CD14-positive monocyte (primary cell): ENCODE results near the gene ERBB4. TPM values are rescaled to one million over a fixed set of nuclear protein-coding genes. Genes with fewer than 3 reads are reported as not detected.

ENCODE experiments used
- DNase-seq, 3 donors: peaks; one replicate each; pipeline ENCODE4 v3.0.0-alpha.2; 2011 to 2022
- H2AFZ ChIP-seq: 2 replicates; pipeline ENCODE4 v1.6.0; 2012; ENCODE audit warnings: mild to moderate bottlenecking, low read depth, low read length, inconsistent platforms; ENCODE audit not compliant: insufficient read depth, poor library complexity, severe bottlenecking
- H3K27ac ChIP-seq, 2 donors: 1 replicate in 1 of 2; 2 replicates in 1 of 2; pipeline ENCODE4 v1.5.1; 2012 to 2013; ENCODE audit warnings: low read length in 2 of 2, control low read depth in 1 of 2, inconsistent platforms in 1 of 2, low read depth in 1 of 2, mild to moderate bottlenecking in 1 of 2
- H3K27me3 ChIP-seq, 2 donors: one replicate each; pipeline versions ENCODE4 v1.6.0 to v1.6.1; 2011 to 2013; ENCODE audit warnings: low read length in 2 of 2; ENCODE audit not compliant: control insufficient read depth in 2 of 2, insufficient read depth in 2 of 2
- H3K36me3 ChIP-seq, 2 donors: replicated peaks in 1 of 2; 1 replicate in 1 of 2; 2 replicates in 1 of 2; pipeline versions ENCODE4 v1.5.1 to v1.6.1; 2012 to 2013; ENCODE audit warnings: low read length in 2 of 2, control low read depth in 1 of 2, inconsistent platforms in 1 of 2, mild to moderate bottlenecking in 1 of 2; ENCODE audit not compliant: insufficient read depth in 2 of 2, control insufficient read depth in 1 of 2
- H3K4me1 ChIP-seq, 2 donors: 1 replicate in 1 of 2; 2 replicates in 1 of 2; pipeline versions ENCODE4 v1.5.1 to v1.6.1; 2012 to 2013; ENCODE audit warnings: low read length in 2 of 2, control low read depth in 1 of 2, inconsistent platforms in 1 of 2, mild to moderate bottlenecking in 1 of 2, moderate library complexity in 1 of 2; ENCODE audit not compliant: insufficient read depth in 2 of 2, control insufficient read depth in 1 of 2
- H3K4me2 ChIP-seq: replicated peaks from 2 replicates; pipeline ENCODE3; 2012; ENCODE audit warnings: low read length, moderate library complexity, mild to moderate bottlenecking; ENCODE audit not compliant: poor library complexity, severe bottlenecking; ENCODE audit errors: extremely low read depth
- H3K4me3 ChIP-seq, 3 experiments: fragments of 200-600 bp in 1 of 3; sonication (generic) in 1 of 3; replicated peaks in 1 of 3; 1 replicate in 2 of 3; 2 replicates in 1 of 3; pipeline ENCODE4 v1.5.1; 2011 to 2013; ENCODE audit warnings: low read length in 3 of 3, mild to moderate bottlenecking in 3 of 3, control low read depth in 2 of 3, low read depth in 2 of 3, inconsistent platforms in 1 of 3, moderate library complexity in 1 of 3
- H3K79me2 ChIP-seq: 2 replicates; pipeline ENCODE4 v1.6.0; 2012; ENCODE audit warnings: mild to moderate bottlenecking, control low read depth, inconsistent platforms, low read length, moderate library complexity; ENCODE audit not compliant: insufficient read depth
- H3K9ac ChIP-seq: 2 replicates; pipeline ENCODE4 v1.6.0; 2017; ENCODE audit warnings: low read length, mild to moderate bottlenecking; ENCODE audit not compliant: insufficient read depth, poor library complexity, severe bottlenecking
- H3K9me3 ChIP-seq, 2 donors: replicated peaks in 1 of 2; 1 replicate in 1 of 2; 2 replicates in 1 of 2; pipeline versions ENCODE4 v1.5.1 to v1.6.1; 2012 to 2013; ENCODE audit warnings: low read length in 2 of 2, control low read depth in 1 of 2; ENCODE audit not compliant: control insufficient read depth in 1 of 2, insufficient read depth in 1 of 2
- H4K20me1 ChIP-seq: 2 replicates; pipeline ENCODE4 v1.6.0; 2012; ENCODE audit warnings: mild to moderate bottlenecking, low read length, control low read depth, moderate library complexity; ENCODE audit not compliant: insufficient read depth
- H3K27ac Mint-ChIP-seq, 7 donors: one replicate each; pipeline ENCODE4 v1.8.0; 2020; ENCODE audit warnings: mild to moderate bottlenecking in 7 of 7, mixed read lengths in 7 of 7, moderate library complexity in 6 of 7, inconsistent platforms in 2 of 7
- H3K27me3 Mint-ChIP-seq, 3 donors: one replicate each; pipeline ENCODE4 v1.8.0; 2021 to 2022; ENCODE audit warnings: low read depth in 3 of 3, mild to moderate bottlenecking in 3 of 3, mixed read lengths in 3 of 3, moderate library complexity in 3 of 3, inconsistent platforms in 1 of 3
- H3K36me3 Mint-ChIP-seq, 2 donors: one replicate each; pipeline ENCODE4 v1.8.0; 2020; ENCODE audit warnings: mixed read lengths in 2 of 2, inconsistent platforms in 1 of 2, mild to moderate bottlenecking in 1 of 2
- H3K4me1 Mint-ChIP-seq: one replicate; pipeline ENCODE4 v1.8.0; 2020; ENCODE audit warnings: mild to moderate bottlenecking, mixed read lengths
- H3K4me3 Mint-ChIP-seq, 2 donors: one replicate each; pipeline ENCODE4 v1.8.0; 2020; ENCODE audit warnings: mild to moderate bottlenecking in 2 of 2, mixed read lengths in 2 of 2, moderate library complexity in 1 of 2
- H3K9me3 Mint-ChIP-seq, 7 donors: one replicate each; pipeline ENCODE4 v1.8.0; 2020 to 2022; ENCODE audit warnings: mixed read lengths in 7 of 7, mild to moderate bottlenecking in 6 of 7, moderate library complexity in 6 of 7, inconsistent platforms in 2 of 7
- WGBS: methylation state at CpG from one replicate; pipeline ENCODE4 v1.1.5; 2013; ENCODE audit warnings: missing lambda C conversion rate; ENCODE audit not compliant: insufficient coverage; 5-methylcytosine and 5-hydroxymethylcytosine counted together
- intact Hi-C, 2 donors: fragments of 100-400 bp; cut with micrococcal nuclease; formaldehyde crosslinking; loops; one replicate each; pipeline versions ENCODE4 v1.15.0 to v1.15.1; 2023
- polyA plus RNA-seq, 3 donors: library from polyadenylated mRNA; depleted of rRNA in 1 of 3; unstranded in 2 of 3; stranded (reverse) in 1 of 3; fragments of 300-500 nt in 2 of 3; fragments of >200 nt in 1 of 3; fragmentation: Illumina TruSeq in 2 of 3; gene quantifications; 1 replicate in 2 of 3; 2 replicates in 1 of 3; pipeline ENCODE4 v1.2.3, GENCODE V29; 2012 to 2021
- TF ChIP-seq, protein P1 (sequence below): fragments of 200-600 bp; IDR thresholded peaks from one replicate; pipeline ENCODE4 v1.8.0; 2022; ENCODE audit warnings: antibody characterized with exemption, mild to moderate bottlenecking

Gene ERBB4
- polyA plus RNA-seq, 3 donors: not detected

- H3K27ac Mint-ChIP-seq: no peak overlapping the region
- DNase-seq: no peak
- Histone ChIP-seq H3K4me2 (no peak overlapping the region), H3K36me3 (no peaks in the 10 kb centered on the region), H3K27ac (no peak overlapping the region), H3K4me3 (no peak overlapping the region), H2AFZ (no peak overlapping the region), H4K20me1 (no peaks in the 10 kb centered on the region), H3K79me2 (no peaks in the 10 kb centered on the region), H3K27me3 (peaks cover 40 to 66% of the 10 kb centered on the region in 2 donors), H3K4me1 (peaks cover 0 to 6% of the 10 kb centered on the region in 2 donors), H3K9ac (no peak overlapping the region), H3K9me3 (peaks cover 0 to 16% of the 10 kb centered on the region in 2 donors)
- H3K36me3 Mint-ChIP-seq: no peaks in the 10 kb centered on the region
- WGBS: 86% methylated on average over 1 of the region's 2 CpGs
- H3K4me3 Mint-ChIP-seq: peak overlapping the region in 1 of 2 donors; percentile 13
- peaks cover 44 to 52% (median 49%) of the 10 kb centered on the region in 3 donors for H3K27me3 Mint-ChIP-seq
- intact Hi-C loops: no loop called here
- H3K9me3 Mint-ChIP-seq: peaks cover 0 to 18% (median 15%) of the 10 kb centered on the region in 7 donors
- TF ChIP-seq, protein P1, sequence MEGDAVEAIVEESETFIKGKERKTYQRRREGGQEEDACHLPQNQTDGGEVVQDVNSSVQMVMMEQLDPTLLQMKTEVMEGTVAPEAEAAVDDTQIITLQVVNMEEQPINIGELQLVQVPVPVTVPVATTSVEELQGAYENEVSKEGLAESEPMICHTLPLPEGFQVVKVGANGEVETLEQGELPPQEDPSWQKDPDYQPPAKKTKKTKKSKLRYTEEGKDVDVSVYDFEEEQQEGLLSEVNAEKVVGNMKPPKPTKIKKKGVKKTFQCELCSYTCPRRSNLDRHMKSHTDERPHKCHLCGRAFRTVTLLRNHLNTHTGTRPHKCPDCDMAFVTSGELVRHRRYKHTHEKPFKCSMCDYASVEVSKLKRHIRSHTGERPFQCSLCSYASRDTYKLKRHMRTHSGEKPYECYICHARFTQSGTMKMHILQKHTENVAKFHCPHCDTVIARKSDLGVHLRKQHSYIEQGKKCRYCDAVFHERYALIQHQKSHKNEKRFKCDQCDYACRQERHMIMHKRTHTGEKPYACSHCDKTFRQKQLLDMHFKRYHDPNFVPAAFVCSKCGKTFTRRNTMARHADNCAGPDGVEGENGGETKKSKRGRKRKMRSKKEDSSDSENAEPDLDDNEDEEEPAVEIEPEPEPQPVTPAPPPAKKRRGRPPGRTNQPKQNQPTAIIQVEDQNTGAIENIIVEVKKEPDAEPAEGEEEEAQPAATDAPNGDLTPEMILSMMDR: no peak
- H3K4me1 Mint-ChIP-seq: peaks cover 19% of the 10 kb centered on the region
Observed at GRCh38 chr2:212534336-212534735, 4.3 kb downstream of the ERBB4 start.

DNA sequence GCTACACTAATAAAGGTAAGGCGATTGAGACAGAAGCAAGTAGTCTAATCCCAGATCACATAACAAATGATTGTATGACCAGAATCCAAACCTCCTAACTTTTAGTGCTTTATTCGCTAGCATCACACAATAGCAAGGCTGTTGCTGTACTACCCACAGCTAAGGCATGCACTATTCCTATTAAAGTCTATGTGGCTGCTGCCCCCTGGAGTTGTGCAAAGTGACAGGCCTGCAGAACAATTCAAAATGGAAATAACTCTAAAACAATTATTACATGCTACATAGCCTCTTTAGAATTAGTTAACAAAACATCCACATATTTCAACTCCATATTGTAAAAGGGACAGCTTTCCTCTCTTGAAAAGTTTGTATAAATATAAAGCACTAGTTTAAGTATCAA, 6.0 kb downstream of the ERBB4 start:
- WGBS: 100% methylated on average over 1 of the region's 2 CpGs

More for the DNA sequence above, 6.0 kb downstream of the ERBB4 start:
- intact Hi-C loops: no loop called here
- Histone ChIP-seq H4K20me1 (no peaks in the 10 kb centered on the region), H3K9me3 (peaks cover 0 to 16% of the 10 kb centered on the region in 2 donors), H3K9ac (no peak overlapping the region), H3K27ac (no peak overlapping the region), H3K4me1 (no peaks in the 10 kb centered on the region), H2AFZ (no peak overlapping the region), H3K4me2 (no peak overlapping the region), H3K27me3 (peaks cover 30 to 49% of the 10 kb centered on the region in 2 donors), H3K79me2 (no peaks in the 10 kb centered on the region), H3K36me3 (no peaks in the 10 kb centered on the region), H3K4me3 (no peak overlapping the region)
- H3K4me1 Mint-ChIP-seq: peaks cover 7% of the 10 kb centered on the region
- DNase-seq: no peak
- no peaks in the 10 kb centered on the region for H3K36me3 Mint-ChIP-seq
- H3K27me3 Mint-ChIP-seq: peaks cover 30 to 36% (median 33%) of the 10 kb centered on the region in 3 donors
- TF ChIP-seq, protein P1: no peak
- no peak overlapping the region for H3K27ac Mint-ChIP-seq
- H3K4me3 Mint-ChIP-seq: no peak overlapping the region
- peaks cover 0 to 10% (median 6%) of the 10 kb centered on the region in 7 donors for H3K9me3 Mint-ChIP-seq
